BLaER1 treated with 17β-estradiol and CSF1 and Interleukin-3, amounts not matched to agents 10 nM and 100 nM (cell line): ENCODE measurements around the gene LGALS3.
A peak's percentile ranks its signal among the peaks of the same experiment; 100 is the strongest.

Experiments used
- H3K27ac ChIP-seq, 11 experiments: shearing (Covaris generic); formaldehyde crosslinking; 2 replicates each; pipeline ENCODE4 v1.8.1; 2022
- H3K27me3 ChIP-seq, 11 experiments: shearing (Covaris generic); formaldehyde crosslinking; 2 replicates each; pipeline ENCODE4 v1.8.1; 2022
- H3K36me3 ChIP-seq, 11 experiments: shearing (Covaris generic); formaldehyde crosslinking; 2 replicates each; pipeline ENCODE4 v1.8.1; 2022
- H3K4me1 ChIP-seq, 10 experiments: shearing (Covaris generic); formaldehyde crosslinking; 2 replicates each; pipeline ENCODE4 v1.8.1; 2022
- H3K4me2 ChIP-seq, 11 experiments: shearing (Covaris generic); formaldehyde crosslinking; 2 replicates each; pipeline ENCODE4 v1.8.1; 2022
- H3K4me3 ChIP-seq, 10 experiments: shearing (Covaris generic); formaldehyde crosslinking; 2 replicates each; pipeline ENCODE4 v1.8.1; 2022
- H3K9ac ChIP-seq, 11 experiments: shearing (Covaris generic); formaldehyde crosslinking; 2 replicates each; pipeline ENCODE4 v1.8.1; 2022
- H3K9me3 ChIP-seq, 11 experiments: shearing (Covaris generic); formaldehyde crosslinking; replicated peaks in 1 of 11; 2 replicates each; pipeline ENCODE4 v1.8.1; 2022
- H4K20me1 ChIP-seq, 11 experiments: shearing (Covaris generic); formaldehyde crosslinking; 2 replicates each; pipeline ENCODE4 v1.8.1; 2022
- Cebpa-rat ChIP-seq, 11 experiments: shearing (Covaris generic); IDR thresholded peaks; 2 replicates each; pipeline ENCODE4 v1.8.1; 2022

Gene LGALS3

GRCh38 chr14:55105991-55106390 lies 23.1 kb upstream of the LGALS3 start:
- Histone ChIP-seq H3K27ac (peak overlapping the region in 3 of 11 experiments; percentile 85 to 98 (median 87); a peak in 5 of 22 replicates), H4K20me1 (no peaks in the 10 kb centered on the region), H3K9ac (no peak overlapping the region), H3K9me3 (peaks cover 7 to 61% (median 12%) of the 10 kb centered on the region in 11 experiments; a peak in 21 of 22 replicates), H3K36me3 (peaks cover 0 to 10% (median 0%) of the 10 kb centered on the region in 11 experiments; a peak in 4 of 22 replicates), H3K4me3 (peak overlapping the region in 2 of 10 experiments; percentile 4 to 29; a peak in 1 of 20 replicates), H3K4me1 (peaks cover 38 to 69% (median 52%) of the 10 kb centered on the region in 10 experiments), H3K4me2 (no peak overlapping the region), H3K27me3 (no peaks in the 10 kb centered on the region)
- no peak for TF ChIP-seq Cebpa-rat (IDR thresholded peaks at IDR 0.05)

- peaks cover 26 to 50% (median 38%) of the 10 kb centered on the region in 10 experiments for H3K4me1 ChIP-seq
- H3K27ac ChIP-seq = peak overlapping the region; percentile 60 to 98 (median 76)
- peak overlapping the region in 1 of 10 experiments; percentile 27; a peak in 1 of 20 replicates for H3K4me3 ChIP-seq
- H3K36me3 ChIP-seq = peaks cover 0 to 10% (median 0%) of the 10 kb centered on the region in 11 experiments; a peak in 4 of 22 replicates
- no peak for TF ChIP-seq Cebpa-rat (IDR thresholded peaks at IDR 0.05)
- no peaks in the 10 kb centered on the region for H3K27me3 ChIP-seq
- H3K9ac ChIP-seq = peak overlapping the region in 10 of 11 experiments; percentile 40 to 82 (median 57); a peak in 18 of 22 replicates
- H4K20me1 ChIP-seq = no peaks in the 10 kb centered on the region
- peak overlapping the region; percentile 51 to 82 (median 70); a peak in 21 of 22 replicates for H3K4me2 ChIP-seq
- peaks cover 7 to 56% (median 12%) of the 10 kb centered on the region in 11 experiments; a peak in 21 of 22 replicates for H3K9me3 ChIP-seq
Measured at GRCh38 chr14:55107766-55108554, 21.1 kb upstream of the LGALS3 start.

- Histone ChIP-seq H3K36me3 (peaks cover 0 to 10% (median 0%) of the 10 kb centered on the region in 11 experiments; a peak in 3 of 22 replicates), H3K27me3 (no peaks in the 10 kb centered on the region), H3K4me1 (peaks cover 13 to 38% (median 25%) of the 10 kb centered on the region in 10 experiments; a peak in 19 of 20 replicates), H3K9me3 (peaks cover 0 to 39% (median 2%) of the 10 kb centered on the region in 11 experiments; a peak in 15 of 22 replicates), H3K9ac (no peak overlapping the region), H4K20me1 (no peaks in the 10 kb centered on the region), H3K4me3 (no peak overlapping the region), H3K4me2 (peak overlapping the region in 2 of 11 experiments; percentile 48 to 72; a peak in 3 of 22 replicates), H3K27ac (peak overlapping the region in 1 of 11 experiments; percentile 89; a peak in 1 of 22 replicates)
- TF ChIP-seq Cebpa-rat (IDR thresholded peaks at IDR 0.05) = no peak
Measured at GRCh38 chr14:55109836-55110235, 19.2 kb upstream of the LGALS3 start.

GRCh38 chr14:55111122-55111708 lies 17.8 kb upstream of the LGALS3 start:
- H4K20me1 ChIP-seq = no peaks in the 10 kb centered on the region
- 0 out of 22 replicates have a peak, but pooled peaks cover 0 to 2% (median 0%) of the 10 kb centered on the region in 11 experiments for H3K36me3 ChIP-seq
- no peak overlapping the region for H3K9ac ChIP-seq
- H3K4me2 ChIP-seq = no peak overlapping the region
- no peak overlapping the region for H3K4me3 ChIP-seq
- H3K9me3 ChIP-seq = peaks cover 0 to 25% (median 0%) of the 10 kb centered on the region in 11 experiments; a peak in 10 of 22 replicates
- H3K27me3 ChIP-seq = no peaks in the 10 kb centered on the region
- peaks cover 13 to 47% (median 25%) of the 10 kb centered on the region in 10 experiments; a peak in 19 of 20 replicates for H3K4me1 ChIP-seq
- no peak for TF ChIP-seq Cebpa-rat (IDR thresholded peaks at IDR 0.05)
- no peak overlapping the region for H3K27ac ChIP-seq

- H3K4me1 ChIP-seq = peaks cover 12 to 51% (median 19%) of the 10 kb centered on the region in 10 experiments
- no peaks in the 10 kb centered on the region for H3K9me3 ChIP-seq
- no peaks in the 10 kb centered on the region for H4K20me1 ChIP-seq
- H3K27me3 ChIP-seq = no peaks in the 10 kb centered on the region
- no peak for TF ChIP-seq Cebpa-rat (IDR thresholded peaks at IDR 0.05)
- no peak overlapping the region for H3K9ac ChIP-seq
- no peaks in the 10 kb centered on the region for H3K36me3 ChIP-seq
- no peak overlapping the region; a peak in 1 of 22 replicates for H3K4me2 ChIP-seq
- no peak overlapping the region for H3K27ac ChIP-seq
- no peak overlapping the region for H3K4me3 ChIP-seq
Measured at GRCh38 chr14:55114720-55115119, 14.3 kb upstream of the LGALS3 start.

GRCh38 chr14:55115460-55115859 lies 13.6 kb upstream of the LGALS3 start:
- Histone ChIP-seq H3K27me3 (no peaks in the 10 kb centered on the region), H3K4me3 (no peak overlapping the region), H3K27ac (no peak overlapping the region), H3K9me3 (no peaks in the 10 kb centered on the region), H3K9ac (no peak overlapping the region), H3K36me3 (no peaks in the 10 kb centered on the region), H3K4me1 (peaks cover 12 to 57% (median 19%) of the 10 kb centered on the region in 10 experiments), H4K20me1 (no peaks in the 10 kb centered on the region), H3K4me2 (peak overlapping the region in 2 of 11 experiments; percentile 51 to 72; a peak in 4 of 22 replicates)
- TF ChIP-seq Cebpa-rat (IDR thresholded peaks at IDR 0.05) = no peak

GRCh38 chr14:55115861-55116245 lies 13.2 kb upstream of the LGALS3 start:
- no peak overlapping the region for H3K27ac ChIP-seq

GRCh38 chr14:55116246-55117030 lies 12.6 kb upstream of the LGALS3 start:
- Histone ChIP-seq H3K4me3 (no peak overlapping the region), H3K27ac (peak overlapping the region in 3 of 11 experiments; percentile 18 to 96 (median 89); a peak in 7 of 22 replicates), H3K36me3 (no peaks in the 10 kb centered on the region), H3K9me3 (no peaks in the 10 kb centered on the region), H3K9ac (no peak overlapping the region), H3K27me3 (no peaks in the 10 kb centered on the region), H3K4me1 (peaks cover 12 to 67% (median 19%) of the 10 kb centered on the region in 10 experiments), H4K20me1 (no peaks in the 10 kb centered on the region), H3K4me2 (peak overlapping the region in 3 of 11 experiments; percentile 68 to 78 (median 77); a peak in 4 of 22 replicates)
- TF ChIP-seq Cebpa-rat (IDR thresholded peaks at IDR 0.05) = no peak

More at GRCh38 chr14:55115861-55116245, 13.2 kb upstream of the LGALS3 start:
- TF ChIP-seq Cebpa-rat (IDR thresholded peaks at IDR 0.05) = no peak
- Histone ChIP-seq H3K9ac (no peak overlapping the region), H3K4me1 (peaks cover 12 to 61% (median 19%) of the 10 kb centered on the region in 10 experiments), H4K20me1 (no peaks in the 10 kb centered on the region), H3K36me3 (no peaks in the 10 kb centered on the region), H3K4me2 (peak overlapping the region in 2 of 11 experiments; percentile 77 to 78; a peak in 4 of 22 replicates), H3K9me3 (no peaks in the 10 kb centered on the region), H3K4me3 (no peak overlapping the region), H3K27me3 (no peaks in the 10 kb centered on the region)
